Measurements from ENCODE around the gene PSD2.
A peak's percentile ranks its signal among the peaks of the same experiment; 100 is the strongest.

PSD2 gene

DNA sequence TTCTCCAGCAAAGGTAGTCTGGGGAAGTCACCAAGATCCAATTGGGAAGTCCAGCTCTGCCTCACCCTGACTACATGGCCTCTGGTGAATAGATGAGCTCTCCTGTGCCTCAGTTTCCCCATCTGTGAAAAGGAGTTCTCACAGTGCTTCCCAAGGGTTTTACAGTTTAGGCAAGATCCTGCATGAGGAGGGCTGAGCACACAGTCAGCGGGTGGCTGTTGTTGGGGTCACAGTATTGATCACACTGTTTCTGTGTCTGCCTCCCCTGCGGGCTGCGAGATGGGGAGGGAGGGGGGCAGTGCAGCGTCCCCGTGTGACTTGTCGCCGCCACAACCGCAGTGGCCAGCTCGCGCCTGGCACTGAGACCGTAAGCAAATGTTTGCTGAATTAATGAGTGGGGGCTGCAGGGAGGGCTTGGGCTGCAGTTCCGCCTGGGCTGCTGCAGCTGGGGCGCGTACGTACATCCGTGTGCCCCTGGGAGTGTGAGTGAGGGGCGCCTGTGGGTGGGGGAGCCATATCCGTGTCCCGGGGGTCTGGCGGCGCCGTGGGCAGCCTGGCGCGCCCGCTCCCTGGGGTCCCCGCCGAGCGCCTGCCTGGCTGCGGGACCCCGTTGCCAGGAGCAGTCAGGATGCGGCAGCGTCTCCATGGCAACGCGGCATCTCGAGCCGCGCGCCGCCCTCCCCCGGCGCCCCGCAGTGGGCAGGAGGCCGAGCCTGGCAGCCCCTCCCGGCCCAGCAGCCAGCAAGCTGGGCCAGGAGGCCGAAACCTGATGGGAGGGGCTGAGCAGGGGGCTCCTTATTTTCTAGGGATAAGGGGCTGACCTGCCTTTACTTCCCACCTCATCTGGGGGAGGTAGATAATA is 31.4 kb upstream of the PSD2 start:
- DNase-seq = no peak

DNA sequence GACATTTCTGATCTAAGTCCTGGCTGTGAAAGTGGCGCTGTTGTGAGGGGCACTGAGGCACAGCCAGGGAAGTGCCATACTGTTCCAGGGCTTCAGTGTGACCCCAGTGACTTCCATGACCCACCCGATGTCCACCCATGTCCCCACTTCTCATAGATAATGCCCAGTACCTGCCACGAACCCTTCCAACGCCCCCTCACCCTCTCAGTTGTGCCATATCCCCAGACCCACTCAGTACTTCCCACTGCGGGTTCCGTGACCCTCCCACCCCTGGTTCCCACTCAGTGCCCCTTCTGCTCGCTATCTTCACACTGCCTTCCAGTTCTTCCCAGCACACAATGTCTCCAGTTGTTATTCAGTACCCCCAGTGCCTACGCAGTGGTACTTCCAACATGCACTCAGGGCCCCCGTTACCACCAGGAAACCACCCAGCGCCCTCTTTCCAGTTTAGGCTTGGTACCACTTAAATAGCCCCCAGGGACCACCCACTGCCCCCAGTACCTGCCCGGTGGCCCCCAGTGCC is 30.7 kb upstream of the PSD2 start:
- DNase-seq = no peak

DNA sequence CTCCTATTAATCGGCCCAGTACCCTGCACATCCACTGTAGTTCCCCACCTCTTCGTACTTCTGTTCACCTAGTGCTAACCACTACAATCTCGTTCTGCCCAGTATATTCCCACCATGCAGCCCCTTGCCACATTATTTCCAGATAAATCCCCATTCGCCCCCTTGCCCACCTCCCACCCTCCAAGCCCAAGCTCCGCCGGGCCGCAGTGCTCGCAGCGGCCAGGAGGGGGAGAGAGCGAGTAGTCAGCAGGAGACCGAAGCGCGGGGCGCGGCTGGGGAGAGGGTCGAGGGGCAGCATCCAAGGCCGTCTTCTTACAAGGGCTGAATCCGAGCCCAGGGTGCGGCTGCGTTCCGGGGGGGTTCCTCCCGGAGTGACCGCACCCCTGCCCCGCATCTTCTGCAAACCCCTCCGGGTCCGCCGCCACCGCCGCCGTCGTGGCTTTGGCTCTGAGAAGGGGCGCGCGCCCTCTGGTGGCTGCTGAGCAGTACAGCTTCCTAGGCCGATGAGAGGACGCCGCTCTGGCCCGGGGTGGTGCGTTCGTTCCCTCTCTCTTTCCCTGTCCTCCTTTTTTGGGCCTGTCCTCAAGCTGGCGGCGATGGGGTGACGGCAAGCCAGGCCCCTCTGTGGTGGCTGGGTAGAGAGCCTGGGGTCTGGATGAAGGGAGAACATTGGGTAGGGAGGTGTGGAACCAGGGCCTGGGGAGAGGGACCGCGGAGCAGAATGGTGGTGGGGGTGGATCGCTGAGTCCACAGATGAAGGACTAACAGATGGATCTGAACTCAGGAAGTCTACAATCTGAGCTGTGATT is 30.0 kb upstream of the PSD2 start:
- DNase-seq = peak; percentile 75

DNA sequence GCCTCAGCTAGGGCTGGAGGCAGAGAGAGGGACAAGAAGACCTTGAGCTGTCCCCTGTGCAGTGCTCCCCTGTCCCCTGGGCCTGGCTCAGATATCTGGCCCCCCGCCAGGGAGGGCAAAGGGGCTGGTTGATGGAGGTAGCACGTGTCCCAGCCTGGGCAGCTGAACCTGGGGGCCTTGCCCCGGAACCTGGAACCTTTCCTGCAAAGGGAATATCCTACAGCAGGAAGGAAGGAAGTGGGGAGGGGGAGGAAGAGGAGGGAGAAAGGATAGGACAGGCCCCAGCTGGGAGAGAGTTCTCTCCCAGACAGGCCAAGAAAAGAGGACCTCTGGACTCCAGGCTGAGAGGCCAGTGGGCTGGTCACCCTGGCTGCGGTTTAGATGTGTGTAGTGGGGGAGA is 27.6 kb upstream of the PSD2 start:
- DNase-seq = no peak

DNA sequence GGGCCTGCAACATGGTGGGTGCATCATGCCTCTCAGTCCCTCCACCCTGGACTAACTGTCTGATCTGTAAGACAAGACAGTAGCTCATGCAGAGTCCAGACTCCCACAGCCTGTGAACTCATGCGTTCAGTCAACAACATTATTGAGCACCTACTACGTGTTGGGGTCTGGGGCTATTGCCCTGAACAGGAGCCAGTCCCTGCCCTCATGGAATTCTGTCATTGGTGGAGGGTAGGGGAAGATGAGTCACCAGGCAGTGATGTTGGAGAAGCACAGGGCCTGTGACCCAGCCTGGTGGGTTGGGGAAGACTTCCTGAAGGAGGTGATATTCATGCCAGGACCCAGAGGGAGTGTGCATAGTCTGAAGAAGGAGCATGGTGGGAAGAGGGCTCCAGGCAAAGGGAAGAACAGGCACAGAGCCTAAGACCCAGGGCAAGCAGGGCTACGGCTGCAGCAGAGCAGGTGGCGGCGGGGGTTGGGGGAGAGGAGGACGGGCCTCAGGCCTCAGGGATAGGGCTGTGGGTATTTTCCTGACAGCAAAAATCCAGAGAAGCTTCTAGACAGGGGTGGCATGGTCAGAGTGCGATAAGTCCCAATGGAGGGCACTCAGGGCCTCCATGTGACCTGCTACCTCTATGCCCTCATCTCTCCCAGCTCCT is 26.7 kb upstream of the PSD2 start:
- DNase-seq = no peak

DNA sequence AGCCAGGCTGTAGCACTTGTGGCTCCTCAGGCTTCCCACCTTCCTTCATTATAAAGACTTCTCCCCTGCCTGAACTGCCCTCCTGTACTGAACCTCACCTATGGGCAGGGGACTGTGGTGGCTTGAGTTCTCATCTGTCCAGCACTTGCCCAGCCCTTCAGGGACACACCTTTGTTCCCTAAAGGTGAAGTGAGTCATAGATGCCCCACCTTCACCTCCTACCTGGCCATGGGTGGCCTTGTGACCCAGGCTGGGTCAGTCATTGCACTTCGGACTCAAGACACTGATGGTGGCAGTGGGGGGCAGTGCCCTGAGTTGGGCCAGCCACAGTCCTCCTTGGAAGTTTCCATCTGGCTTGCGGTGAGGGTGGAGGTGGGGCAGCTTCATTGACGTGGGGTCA is 26.1 kb upstream of the PSD2 start:
- DNase-seq = no peak

DNA sequence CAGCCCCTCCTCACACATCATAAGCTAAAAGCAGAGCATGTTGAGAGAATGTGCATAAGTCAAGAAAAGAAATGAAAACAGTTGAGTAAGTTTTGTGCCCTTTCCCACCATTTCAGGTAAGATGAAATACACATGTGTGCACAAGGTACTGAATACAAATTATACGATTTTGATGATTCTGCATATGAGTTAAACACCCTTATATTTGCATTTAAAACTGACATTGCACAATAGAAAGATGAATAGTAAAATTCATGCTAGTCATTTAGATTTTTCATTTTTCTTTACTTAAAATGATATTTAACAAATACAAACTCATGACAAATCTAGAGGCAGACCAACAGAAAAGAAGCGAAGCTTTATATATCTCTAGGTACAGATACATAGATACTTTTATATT is 24.9 kb upstream of the PSD2 start:
- DNase-seq = no peak

DNA sequence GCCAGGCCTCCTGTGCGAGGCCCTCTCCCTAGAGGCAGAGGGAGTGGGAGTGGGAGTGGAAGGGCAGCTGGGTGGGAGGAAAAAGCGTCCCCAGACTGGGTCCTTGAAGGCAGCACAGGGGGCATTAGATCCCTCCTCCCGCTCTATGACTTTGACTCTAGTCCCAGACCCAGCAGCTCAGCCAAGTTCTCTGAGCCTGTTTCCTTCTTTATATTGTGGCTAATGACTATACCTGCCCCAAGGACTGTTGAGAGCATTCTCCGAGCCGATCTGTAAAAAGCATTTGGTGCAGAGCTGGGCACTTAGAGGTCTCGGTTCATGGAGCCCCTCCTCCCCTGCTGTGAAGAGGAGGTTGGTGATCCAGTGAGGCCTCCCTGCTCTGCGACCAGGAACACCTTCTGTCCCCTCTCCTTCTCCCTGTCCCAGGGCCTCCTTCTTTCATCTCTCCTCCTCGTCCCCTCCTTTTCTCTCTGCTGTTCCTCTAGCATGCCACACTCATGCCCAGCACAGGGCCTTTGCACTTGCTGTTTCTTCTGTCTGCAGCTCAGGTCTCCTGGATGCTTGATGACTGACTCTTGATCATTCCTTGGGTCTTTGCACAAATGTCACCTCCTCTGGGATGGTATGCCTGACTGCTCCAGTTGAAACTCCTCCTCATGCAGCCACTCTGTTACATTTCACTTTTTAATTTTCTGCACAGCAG is 23.4 kb upstream of the PSD2 start:
- no peak for DNase-seq

DNA sequence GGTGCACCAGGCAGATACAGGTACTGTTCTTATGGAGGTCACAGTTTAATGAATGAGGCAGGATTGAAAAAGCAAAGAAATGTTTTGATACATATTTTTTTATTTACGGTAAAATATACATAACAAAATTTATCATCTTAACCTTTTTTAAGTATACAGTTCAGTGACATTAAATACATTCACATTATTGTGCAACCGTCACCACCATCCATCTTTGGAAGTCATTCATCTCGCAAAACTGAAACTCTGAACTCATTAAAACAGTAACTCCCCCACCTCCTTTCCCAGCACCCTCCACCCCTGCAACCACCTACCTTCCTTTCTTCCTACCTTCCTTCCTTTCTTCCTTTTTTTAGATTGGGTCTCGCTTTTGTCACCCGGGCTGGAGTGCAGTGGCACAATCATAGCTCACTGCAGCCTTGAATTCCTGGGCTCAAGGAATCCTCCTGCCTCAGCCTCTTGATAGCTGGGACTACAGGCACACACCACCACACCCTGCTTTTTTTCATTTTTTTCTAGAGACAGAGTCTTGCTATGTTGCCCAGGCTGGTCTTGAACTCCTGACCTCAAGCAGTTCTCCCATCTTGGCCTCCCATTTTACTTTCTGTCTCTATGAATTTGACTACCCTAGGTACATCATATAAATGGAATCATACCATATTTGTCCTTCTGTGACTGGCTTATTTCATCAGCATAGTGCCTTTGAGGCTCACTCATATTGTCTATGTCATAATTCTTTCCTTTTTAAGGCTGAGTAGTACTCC is 22.5 kb upstream of the PSD2 start:
- DNase-seq = no peak

DNA sequence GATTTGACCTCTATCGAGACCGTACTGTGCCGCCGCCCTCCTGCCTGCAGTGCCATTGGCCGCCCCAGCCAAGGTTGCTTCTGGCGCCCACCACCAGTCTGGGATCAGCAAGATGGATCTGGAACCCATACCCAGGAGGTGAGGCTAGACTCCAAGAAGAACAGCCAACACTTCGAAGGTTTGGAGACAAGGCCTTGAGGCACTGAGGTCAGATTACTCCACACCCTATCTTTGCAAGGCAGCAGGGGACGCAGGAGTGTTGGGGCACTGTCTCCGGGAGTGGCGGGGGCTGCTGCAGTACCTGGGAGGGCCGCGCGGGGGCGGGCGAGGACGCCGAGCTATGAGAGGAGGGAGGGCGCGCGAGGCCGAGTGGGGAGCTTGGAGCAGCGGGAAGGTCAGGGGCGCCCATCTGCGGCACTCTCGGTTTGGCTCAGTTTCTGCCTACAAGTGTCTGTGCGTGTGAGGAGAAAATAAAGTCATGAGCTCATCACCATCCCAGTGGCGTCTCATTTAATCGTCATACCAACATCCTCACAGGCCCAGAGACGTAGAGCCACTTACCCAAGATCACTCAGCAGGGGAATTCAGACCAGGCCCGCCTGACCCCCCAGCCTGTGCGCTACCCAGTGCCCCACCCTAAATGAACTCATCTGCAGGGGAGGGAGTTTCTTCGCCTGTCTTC is 20.5 kb upstream of the PSD2 start:
- DNase-seq = peak; percentile 70

DNA sequence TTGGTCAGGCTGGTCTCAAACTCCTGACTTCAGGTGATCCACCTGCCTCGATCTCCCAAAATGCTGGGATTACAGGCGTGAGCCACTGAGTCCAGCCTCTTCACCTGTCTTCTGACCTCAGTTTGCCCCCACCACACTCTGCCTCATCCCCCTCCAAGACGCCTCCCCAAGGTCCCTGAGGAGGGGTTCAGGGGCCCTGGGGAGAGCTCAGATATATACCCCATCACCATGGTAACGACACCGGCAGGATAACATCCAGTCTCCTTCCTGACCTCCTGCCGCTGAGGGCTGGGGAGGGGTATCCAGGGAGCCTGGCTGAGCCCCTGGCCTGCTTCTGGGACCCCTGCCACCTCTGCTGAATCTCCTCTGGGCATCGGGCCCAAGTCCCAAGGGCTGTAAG is 19.7 kb upstream of the PSD2 start:
- DNase-seq = no peak

DNA sequence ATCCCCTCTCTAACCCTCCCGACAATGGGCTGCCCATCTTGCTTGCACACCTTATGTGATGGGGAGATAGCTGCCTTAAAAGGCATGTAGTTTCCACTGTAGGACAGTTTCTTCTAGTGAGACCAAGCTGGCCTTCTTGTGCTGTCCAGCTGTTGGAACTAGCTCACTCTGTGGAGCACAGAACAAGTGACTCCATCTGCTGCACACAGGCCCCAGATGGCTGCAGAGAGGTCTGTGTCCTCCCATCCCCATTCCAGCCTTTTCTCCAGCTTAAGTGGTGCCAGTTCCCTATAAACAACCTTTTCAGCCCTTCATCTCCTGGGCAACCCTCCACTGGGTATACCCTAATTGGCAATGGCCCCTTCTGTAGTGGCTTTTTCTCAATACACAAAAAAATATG is 18.7 kb upstream of the PSD2 start:
- no peak for DNase-seq

DNA sequence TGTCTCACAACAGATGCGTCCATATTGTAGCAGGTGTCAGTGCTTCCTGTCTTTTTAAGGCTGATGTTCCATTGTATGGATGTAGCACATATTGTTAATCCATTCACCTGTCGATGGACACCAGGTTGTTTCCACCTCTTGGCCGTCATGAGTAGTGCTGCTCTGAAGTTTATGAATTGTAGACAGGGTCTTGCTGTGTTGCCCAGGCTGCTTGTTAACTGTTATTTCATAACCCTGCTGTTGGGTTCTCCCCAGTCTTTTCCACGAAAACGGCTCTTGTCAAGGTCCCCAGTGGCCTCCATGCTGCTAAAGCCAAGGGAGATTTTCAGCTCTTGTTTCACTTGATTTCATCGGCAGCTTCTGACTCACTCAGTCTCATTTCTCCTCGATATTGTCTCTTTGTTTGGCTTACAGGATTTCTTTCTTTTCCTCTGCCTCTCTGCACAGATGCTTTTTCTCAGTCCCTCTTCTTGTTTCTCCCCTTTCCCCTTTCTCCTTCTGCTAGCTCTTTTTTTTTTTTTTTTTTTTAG is 12.1 kb upstream of the PSD2 start:
- DNase-seq = no peak

DNA sequence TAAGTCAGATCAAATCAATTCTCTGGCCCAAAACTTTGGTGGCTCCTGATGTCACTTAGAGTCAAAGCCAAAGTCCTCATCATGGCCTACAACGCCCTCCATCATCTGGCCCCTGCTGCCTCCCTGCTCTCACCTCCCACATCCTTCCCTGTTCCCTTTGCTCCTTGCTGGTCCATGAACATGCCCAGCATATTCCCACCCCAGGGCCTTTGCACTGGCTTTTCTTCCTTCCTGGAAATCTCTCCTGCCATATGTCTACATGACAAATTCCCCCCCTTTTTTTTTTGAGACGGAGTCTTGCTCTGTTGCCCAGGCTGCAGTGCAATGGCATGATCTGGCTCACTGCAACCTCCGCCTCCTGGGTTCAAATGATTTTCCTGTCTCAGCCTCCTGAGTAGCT is 11.1 kb upstream of the PSD2 start:
- DNase-seq = no peak

DNA sequence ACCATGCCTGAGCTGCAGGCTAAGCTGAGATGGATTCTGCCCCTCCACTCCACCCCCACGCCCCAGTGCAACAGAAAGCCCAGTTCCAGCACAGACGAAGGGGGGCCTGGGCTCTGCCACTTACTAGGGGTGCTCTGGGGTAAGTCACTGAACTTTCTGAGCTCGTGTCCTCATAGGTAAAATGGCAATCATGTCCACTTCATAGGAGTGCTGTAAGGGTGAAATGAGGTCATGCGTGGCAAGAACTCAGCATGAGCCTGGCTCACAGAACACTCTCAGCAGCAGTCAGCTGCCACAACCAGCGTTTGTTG is 8.4 kb upstream of the PSD2 start:
- no peak for DNase-seq

DNA sequence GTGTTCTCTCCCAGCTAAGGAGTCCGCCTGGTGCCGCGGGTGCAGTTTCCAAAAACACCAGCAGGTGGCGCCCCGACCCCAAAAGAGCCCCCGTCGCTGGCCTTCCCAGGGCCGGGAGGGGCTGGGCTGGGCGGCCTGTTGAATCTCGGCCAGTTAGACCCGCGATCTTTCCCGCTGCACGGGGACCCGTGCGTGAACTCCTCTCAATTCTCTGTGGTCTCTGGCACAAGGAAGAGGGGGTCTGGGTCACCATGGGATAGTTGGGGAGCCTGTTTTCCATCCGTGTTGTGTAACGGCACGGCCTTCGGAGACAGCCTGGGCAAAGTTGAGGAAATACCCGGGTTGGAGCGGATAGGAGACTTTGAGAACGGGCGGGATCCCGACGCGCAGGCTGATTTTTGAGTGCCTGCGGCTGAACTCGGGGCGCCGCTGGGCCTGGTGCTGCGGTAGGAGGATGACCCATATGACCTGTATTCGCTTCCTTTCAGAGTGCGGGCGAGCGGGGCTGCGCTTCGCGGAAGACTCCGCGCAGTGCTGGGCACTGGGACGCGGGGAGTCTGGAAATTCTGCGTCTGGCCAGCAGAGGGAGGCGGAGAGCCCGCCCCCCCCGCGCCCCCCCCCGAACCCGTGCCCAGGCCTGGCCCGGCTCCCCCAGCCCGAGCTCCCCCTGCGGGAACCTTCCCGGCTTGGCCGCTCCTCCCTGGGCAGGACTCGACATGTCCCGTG is 7.9 kb upstream of the PSD2 start:
- peak; percentile 88 for DNase-seq

DNA sequence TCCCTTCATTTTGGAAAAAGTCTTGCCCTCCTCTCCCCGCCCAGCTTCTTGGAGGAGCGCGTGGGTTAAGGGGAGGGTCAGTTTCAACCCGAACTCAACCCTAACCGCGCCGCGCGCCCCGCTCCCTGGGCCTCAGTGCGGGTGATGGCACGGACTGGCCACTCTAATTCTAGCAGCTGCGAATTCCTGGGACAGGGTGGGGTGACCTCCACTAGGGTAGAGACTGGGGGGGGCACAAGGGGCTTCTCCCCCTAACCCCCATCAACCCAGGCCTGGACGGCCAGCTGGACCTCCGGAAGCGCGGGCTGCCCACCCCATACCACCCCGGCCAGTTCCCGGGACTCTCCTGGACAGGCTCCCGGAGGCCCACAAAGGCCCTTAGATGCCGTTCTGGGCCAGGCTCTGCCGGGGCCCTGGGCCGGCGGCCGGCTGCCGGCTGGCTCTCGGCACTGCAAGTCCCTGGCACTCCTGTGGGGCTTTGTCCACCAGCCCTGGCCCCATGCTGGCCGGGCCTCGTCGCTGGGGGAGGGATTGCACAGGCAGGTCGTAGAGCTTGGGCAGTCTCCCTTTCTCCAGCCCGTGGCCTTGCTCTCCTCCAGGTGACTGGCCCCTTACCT is 7.2 kb upstream of the PSD2 start:
- DNase-seq = no peak

DNA sequence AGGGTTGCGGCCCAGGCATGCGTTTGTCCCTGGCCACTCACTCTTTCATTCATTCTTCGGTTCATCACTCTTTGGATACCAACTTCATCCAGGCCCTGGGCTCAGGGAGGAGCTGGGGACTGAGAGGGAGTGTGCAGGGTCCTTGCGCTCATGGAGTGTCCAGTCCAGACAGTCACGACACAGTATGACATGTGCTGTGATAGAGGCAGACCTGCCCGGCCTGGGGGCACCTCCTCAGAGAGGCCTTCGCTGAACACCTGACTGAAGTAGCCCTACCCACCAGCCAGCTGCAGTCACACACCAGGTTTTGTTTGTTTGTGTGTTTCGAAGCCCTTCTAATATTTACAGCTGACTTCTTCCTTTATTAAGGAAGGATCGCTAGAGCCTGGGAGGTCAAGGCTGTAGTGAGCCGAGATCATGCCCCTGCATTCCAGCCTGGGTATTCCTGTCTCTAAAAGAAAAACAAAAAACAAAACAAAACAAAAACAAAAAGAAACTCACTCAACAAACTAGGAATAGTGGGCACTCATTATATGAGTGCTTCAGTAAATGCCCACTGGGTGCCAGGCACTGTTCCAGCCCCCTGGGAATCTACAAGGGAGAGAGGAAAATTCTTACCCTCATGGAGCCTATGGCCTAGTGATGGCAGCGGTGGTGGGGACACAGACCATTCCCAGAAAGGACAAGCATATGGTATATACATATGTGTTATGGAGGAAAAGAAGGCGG is 6.3 kb upstream of the PSD2 start:
- no peak for DNase-seq

DNA sequence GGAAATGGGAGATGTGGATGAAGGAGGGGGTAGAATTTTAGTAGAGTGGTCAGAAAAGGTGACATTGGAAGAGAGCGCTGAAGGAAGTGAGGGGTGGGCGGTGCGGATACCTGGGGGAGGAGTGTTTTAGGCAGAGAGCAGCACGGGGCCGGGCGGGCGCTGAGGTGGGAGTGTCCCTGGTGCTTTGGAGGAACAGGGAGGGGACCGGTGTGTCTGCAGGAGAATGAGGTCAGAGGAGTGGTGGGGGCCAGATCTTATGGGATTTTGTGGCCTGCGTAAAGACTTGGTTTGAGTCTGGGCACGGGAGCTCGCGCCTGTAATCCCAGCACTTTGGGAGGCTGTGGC is 5.8 kb upstream of the PSD2 start:
- no peak for DNase-seq

DNA sequence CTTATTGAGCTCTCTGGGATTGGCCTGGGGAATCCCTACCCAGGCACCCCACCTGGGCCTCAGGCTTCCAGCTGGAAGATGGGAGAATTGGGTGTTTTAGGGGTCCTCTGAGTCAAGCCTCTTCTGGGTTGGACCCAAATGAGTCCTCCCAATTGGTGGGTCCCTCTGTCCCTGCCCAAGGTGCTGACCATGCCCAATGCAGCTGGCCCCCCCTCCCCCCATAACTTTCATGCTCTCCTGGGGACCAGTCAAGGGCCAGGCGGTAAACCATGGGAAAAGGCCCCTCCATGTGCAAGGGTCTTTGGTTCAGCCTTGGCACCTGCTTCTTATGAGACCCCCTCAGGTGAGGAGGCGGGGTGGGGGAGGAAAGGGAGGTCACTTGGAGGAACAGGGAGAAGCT is 3.4 kb upstream of the PSD2 start:
- no peak for DNase-seq
